Keratinocyte (primary cell): ENCODE results near the gene MYBPHL. TPM values are rescaled to one million over a fixed set of nuclear protein-coding genes. Genes with fewer than 3 reads are reported as not detected.

ENCODE experiments used
- DNase-seq: peaks from one replicate; pipeline ENCODE4 v3.0.0-alpha.2; 2011; ENCODE audit warnings: low read depth, missing footprints, low spot score
- FAIRE-seq: peaks from 2 replicates; lab custom pipeline; 2011; peaks lifted over from hg19 to GRCh38; lab: Jason Lieb, UNC
- H2AFZ ChIP-seq: 2 replicates; pipeline ENCODE4 v1.6.0; 2012; ENCODE audit warnings: low read length, control low read depth, inconsistent platforms; ENCODE audit not compliant: control insufficient read depth
- H3K27ac ChIP-seq: 2 replicates; pipeline ENCODE4 v1.5.1; 2011; ENCODE audit warnings: low read length; ENCODE audit not compliant: control insufficient read depth, insufficient read depth
- H3K27me3 ChIP-seq: 3 replicates; pipeline ENCODE4 v1.6.0; 2011; ENCODE audit warnings: low read length; ENCODE audit not compliant: control insufficient read depth, insufficient read depth; ENCODE audit errors: extremely low read depth
- H3K36me3 ChIP-seq, 2 experiments: 2 replicates in 1 of 2; 3 replicates in 1 of 2; pipeline ENCODE4 v1.5.1; 2011; ENCODE audit warnings: low read length in 2 of 2, mild to moderate bottlenecking in 1 of 2; ENCODE audit not compliant: control insufficient read depth in 2 of 2, insufficient read depth in 2 of 2; ENCODE audit errors: extremely low read depth in 1 of 2
- H3K4me1 ChIP-seq: 3 replicates; pipeline ENCODE4 v1.5.1; 2011; ENCODE audit warnings: low read length; ENCODE audit not compliant: control insufficient read depth, insufficient read depth; ENCODE audit errors: extremely low read depth
- H3K4me2 ChIP-seq: 3 replicates; pipeline ENCODE4 v1.6.0; 2011; ENCODE audit warnings: low read depth, low read length; ENCODE audit not compliant: control insufficient read depth, insufficient read depth; ENCODE audit errors: extremely low read depth
- H3K4me3 ChIP-seq, 3 experiments: fragments of 200-600 bp in 1 of 3; sonication (generic) in 1 of 3; 2 replicates in 2 of 3; 3 replicates in 1 of 3; pipeline ENCODE4 v1.5.1; 2011 to 2016; ENCODE audit warnings: low read length in 3 of 3, mild to moderate bottlenecking in 3 of 3, control low read depth in 2 of 3, inconsistent platforms in 1 of 3, low read depth in 1 of 3, mixed read lengths in 1 of 3, mixed run types in 1 of 3, moderate library complexity in 1 of 3; ENCODE audit not compliant: control insufficient read depth in 2 of 3, insufficient read depth in 2 of 3; ENCODE audit errors: extremely low read depth in 1 of 3
- H3K79me2 ChIP-seq: 2 replicates; pipeline ENCODE4 v1.6.0; 2012; ENCODE audit warnings: low read length; ENCODE audit not compliant: control insufficient read depth, insufficient read depth
- H3K9ac ChIP-seq: 3 replicates; pipeline ENCODE4 v1.6.0; 2011; ENCODE audit warnings: low read length; ENCODE audit not compliant: control insufficient read depth, insufficient read depth; ENCODE audit errors: extremely low read depth
- H3K9me1 ChIP-seq: 3 replicates; pipeline ENCODE4 v1.6.0; 2011; ENCODE audit warnings: low read length; ENCODE audit not compliant: control insufficient read depth, insufficient read depth; ENCODE audit errors: extremely low read depth
- H3K9me3 ChIP-seq: 2 replicates; pipeline ENCODE4 v1.5.1; 2012; ENCODE audit warnings: low read depth, low read length; ENCODE audit not compliant: control insufficient read depth
- H4K20me1 ChIP-seq: 3 replicates; pipeline ENCODE4 v1.6.0; 2011; ENCODE audit warnings: low read length; ENCODE audit not compliant: control insufficient read depth, insufficient read depth; ENCODE audit errors: extremely low read depth
- EZH2 ChIP-seq: IDR thresholded peaks from one replicate; pipeline ENCODE4 v1.6.1; 2012; ENCODE audit warnings: inconsistent platforms, mild to moderate bottlenecking, low read length, moderate library complexity
- dilution Hi-C: fragments of 300-500 bp; cut with MboI; formaldehyde crosslinking; loops from one replicate; pipeline ENCODE4 v1.7.0; 2020; ENCODE audit warnings: low sequenced_read_pairs; ENCODE audit not compliant: extremely low pct_ligation_motif_present
- polyA plus RNA-seq, 5 experiments: library from polyadenylated mRNA; depleted of rRNA in 3 of 5; stranded (reverse) in 3 of 5; stranded (forward) in 1 of 5; unstranded in 1 of 5; fragments of >200 nt; gene quantifications; 1 replicate in 1 of 5; 2 replicates in 3 of 5; 3 replicates in 1 of 5; pipeline versions ENCODE4 v1.2.1 to v1.2.3, GENCODE V29; 2011 to 2012; ENCODE audit warnings: missing spikeins in 2 of 5, low read depth in 1 of 5, low replicate concordance in 1 of 5
- TF ChIP-seq, protein P1 (sequence below), 3 experiments: IDR thresholded peaks in 1 of 3; conservative IDR thresholded peaks in 1 of 3; optimal IDR thresholded peaks in 1 of 3; 2 replicates in 2 of 3; 3 replicates in 1 of 3; pipeline versions ENCODE3 to v1.5.1; 2011; ENCODE audit warnings: low read length in 3 of 3, mild to moderate bottlenecking in 3 of 3, moderate library complexity in 2 of 3, control low read depth in 1 of 3, inconsistent platforms in 1 of 3; ENCODE audit not compliant: insufficient read depth in 2 of 3; ENCODE audit errors: extremely low read depth in 1 of 3

Gene MYBPHL
- polyA plus RNA-seq, 1 donor (not counting 4 experiments of a cell fraction or from before 2014, with no cell fraction given), result 1.1 TPM

DNA sequence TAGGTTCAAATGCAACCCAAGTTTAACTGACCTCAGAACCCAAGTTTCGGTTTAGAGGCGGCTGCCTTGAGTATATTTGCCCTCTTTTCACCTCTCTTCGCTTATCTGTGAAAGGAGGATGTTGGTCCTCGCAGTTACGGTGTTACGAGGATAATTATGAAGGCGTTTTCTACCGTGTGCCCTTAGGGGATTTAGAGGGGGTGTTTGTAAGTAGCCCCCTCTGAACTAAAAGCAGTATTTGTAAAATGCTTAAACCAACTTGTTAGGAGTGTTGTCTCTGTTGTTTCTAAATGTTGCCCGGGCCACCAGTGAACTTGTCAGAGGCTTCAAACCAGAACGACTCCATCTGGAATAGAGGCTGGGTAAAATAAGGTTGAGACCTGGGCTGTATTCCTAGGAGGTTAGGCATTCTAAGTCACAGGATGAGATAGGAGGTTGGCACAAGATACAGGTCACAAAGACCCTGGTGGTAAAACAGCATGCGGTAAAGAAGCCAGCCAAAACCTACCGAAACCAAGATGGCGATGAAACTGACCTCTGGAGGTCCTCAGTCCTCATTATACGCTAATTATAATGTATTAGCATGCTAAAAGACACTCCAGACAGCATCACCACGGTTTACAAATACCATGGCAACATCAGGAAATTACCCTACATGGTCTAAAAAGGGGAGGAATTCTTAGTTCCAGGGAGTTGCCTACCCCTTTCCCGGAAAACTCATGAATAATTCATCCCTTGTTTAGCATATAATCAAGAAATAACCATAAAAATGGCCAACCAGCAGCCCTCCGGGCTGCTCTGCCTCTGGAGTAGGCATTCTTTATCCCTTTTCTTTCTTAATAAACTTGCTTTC lies 22.8 kb downstream of the MYBPHL start:
- Histone ChIP-seq H3K4me3 (peak overlapping the region; percentile 64 to 94 (median 65)), H3K9me3 (no peaks in the 10 kb centered on the region), H3K4me1 (peaks cover 24% of the 10 kb centered on the region), H3K9ac (peak overlapping the region; percentile 49), H3K9me1 (no peaks in the 10 kb centered on the region), H2AFZ (peak overlapping the region; percentile 56), H3K4me2 (peak overlapping the region; percentile 77), H3K27ac (peak overlapping the region; percentile 38), H4K20me1 (no peaks in the 10 kb centered on the region), H3K27me3 (no peaks in the 10 kb centered on the region), H3K79me2 (peaks cover 19% of the 10 kb centered on the region), H3K36me3 (peaks cover 0 to 9% of the 10 kb centered on the region in 2 experiments)
- FAIRE-seq (no peak), DNase-seq (no peak)
- dilution Hi-C loops, result no loop called here
- TF ChIP-seq, protein P1, sequence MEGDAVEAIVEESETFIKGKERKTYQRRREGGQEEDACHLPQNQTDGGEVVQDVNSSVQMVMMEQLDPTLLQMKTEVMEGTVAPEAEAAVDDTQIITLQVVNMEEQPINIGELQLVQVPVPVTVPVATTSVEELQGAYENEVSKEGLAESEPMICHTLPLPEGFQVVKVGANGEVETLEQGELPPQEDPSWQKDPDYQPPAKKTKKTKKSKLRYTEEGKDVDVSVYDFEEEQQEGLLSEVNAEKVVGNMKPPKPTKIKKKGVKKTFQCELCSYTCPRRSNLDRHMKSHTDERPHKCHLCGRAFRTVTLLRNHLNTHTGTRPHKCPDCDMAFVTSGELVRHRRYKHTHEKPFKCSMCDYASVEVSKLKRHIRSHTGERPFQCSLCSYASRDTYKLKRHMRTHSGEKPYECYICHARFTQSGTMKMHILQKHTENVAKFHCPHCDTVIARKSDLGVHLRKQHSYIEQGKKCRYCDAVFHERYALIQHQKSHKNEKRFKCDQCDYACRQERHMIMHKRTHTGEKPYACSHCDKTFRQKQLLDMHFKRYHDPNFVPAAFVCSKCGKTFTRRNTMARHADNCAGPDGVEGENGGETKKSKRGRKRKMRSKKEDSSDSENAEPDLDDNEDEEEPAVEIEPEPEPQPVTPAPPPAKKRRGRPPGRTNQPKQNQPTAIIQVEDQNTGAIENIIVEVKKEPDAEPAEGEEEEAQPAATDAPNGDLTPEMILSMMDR (optimal IDR thresholded peaks at IDR 0.05 in 1 of 3, IDR thresholded peaks at IDR 0.05 in 1 of 3, conservative IDR thresholded peaks at IDR 0.05 in 1 of 3; ENCODE audit: extremely low read depth in 1 of 3, insufficient read depth in 2 of 3, low read length in 3 of 3), result no peak
- no peak for TF ChIP-seq EZH2

- FAIRE-seq (peak; percentile 13), DNase-seq (peak; percentile 72)
- Histone ChIP-seq H3K79me2 (peaks cover 19% of the 10 kb centered on the region), H2AFZ (peak within 1 kb of the TSS; percentile 99), H3K36me3 (peaks cover 0 to 14% of the 10 kb centered on the region in 2 experiments), H3K9ac (peak within 1 kb of the TSS; percentile 49), H3K27me3 (no peaks in the 10 kb centered on the region), H3K4me3 (peak within 1 kb of the TSS; percentile 64 to 94 (median 65)), H3K27ac (peak within 1 kb of the TSS; percentile 38), H3K4me1 (peaks cover 24% of the 10 kb centered on the region), H3K4me2 (peak within 1 kb of the TSS; percentile 77), H3K9me1 (no peaks in the 10 kb centered on the region), H3K9me3 (no peaks in the 10 kb centered on the region), H4K20me1 (no peaks in the 10 kb centered on the region)
- no peak for TF ChIP-seq EZH2
- TF ChIP-seq, protein P1 (optimal IDR thresholded peaks at IDR 0.05 in 1 of 3, IDR thresholded peaks at IDR 0.05 in 1 of 3, conservative IDR thresholded peaks at IDR 0.05 in 1 of 3; ENCODE audit: extremely low read depth in 1 of 3, insufficient read depth in 2 of 3, low read length in 3 of 3), result peak; percentile 39 to 79 (median 42)
- dilution Hi-C loops, result no loop called here
These were observed 23.7 kb downstream of the MYBPHL start, which contains the start of gene PSRC1 for GRCh38 chr1:109282952-109283747. Gene PSRC1, minus strand, starts transcription at chr1:109283145.
